GM21381 (cell line): ENCODE measurements around the gene JAG1.
"Not testable (repeated sequence)": the region's sequence is repeated elsewhere in the genome, so short reads cannot be mapped to it uniquely, and the experiment has no call there.

Experiments
- ATAC-seq: cut with Tn5 transposase; IDR thresholded peaks from one replicate; pipeline ENCODE4 v1.9.1; 2021; ENCODE audit warnings: mild to moderate bottlenecking, moderate library complexity; ENCODE audit not compliant: unreplicated experiment

JAG1 gene

DNA sequence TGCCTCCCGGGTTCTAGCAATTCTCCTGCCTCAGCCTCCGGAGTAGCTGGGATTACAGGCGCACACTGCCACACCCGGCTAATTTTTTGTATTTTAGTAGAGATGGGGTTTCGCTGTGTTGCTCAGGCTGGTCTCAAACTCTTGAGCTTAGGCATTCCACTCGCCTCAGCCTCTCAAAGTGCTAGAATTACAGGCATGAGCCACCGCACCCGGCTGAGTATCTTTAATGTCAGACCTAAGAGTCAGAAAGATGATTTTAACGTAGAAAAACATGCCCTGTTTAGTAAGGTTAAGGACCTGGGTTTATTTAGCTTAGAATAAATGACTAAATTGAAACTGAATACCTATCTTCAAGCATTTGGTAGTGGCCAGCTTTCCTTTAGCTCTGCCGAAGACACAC, 83.4 kb downstream of the JAG1 start:
- ATAC-seq: not testable (repeated sequence)
